GM10847 (cell line): ENCODE data around the gene ZCCHC8.

Experiments
- POLR2A ChIP-seq: IDR thresholded peaks from 2 replicates; pipeline ENCODE4 v1.6.1; 2011; ENCODE audit not compliant: insufficient read length; ENCODE audit errors: extremely low read depth

The ZCCHC8 gene

GRCh38 chr12:122483969-122484368 lies 16.8 kb downstream of the ZCCHC8 start:
- no peak for TF ChIP-seq POLR2A

GRCh38 chr12:122481861-122482260 lies 18.9 kb downstream of the ZCCHC8 start:
- no peak for TF ChIP-seq POLR2A

- TF ChIP-seq POLR2A: no peak
Measured at GRCh38 chr12:122480753-122481152, 20.0 kb downstream of the ZCCHC8 start.

DNA sequence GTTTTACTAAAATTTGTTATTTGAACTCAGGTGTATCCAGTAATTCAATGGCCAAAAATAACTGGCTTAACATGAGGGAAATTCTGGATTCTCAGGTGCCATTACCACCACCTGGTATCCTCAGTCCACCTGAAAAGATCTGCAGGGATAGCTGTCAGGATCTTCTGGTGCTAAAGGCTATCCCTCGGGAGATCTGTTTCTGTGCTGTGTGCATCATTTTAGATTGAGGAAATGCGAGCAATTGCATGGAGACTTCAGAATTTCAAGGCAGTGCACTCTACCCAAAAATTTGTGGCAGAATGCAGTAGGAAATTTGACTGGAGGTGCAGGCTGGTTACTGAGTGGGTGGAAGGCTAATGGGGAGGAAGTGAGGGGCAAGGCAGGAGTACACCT lies 26.4 kb downstream of the ZCCHC8 start:
- no peak for TF ChIP-seq POLR2A

- no peak for TF ChIP-seq POLR2A
Measured at GRCh38 chr12:122473543-122474323, 27.0 kb downstream of the ZCCHC8 start.

- TF ChIP-seq POLR2A: no peak
Measured at GRCh38 chr12:122471324-122472226, 29.2 kb downstream of the ZCCHC8 start.

- no peak for TF ChIP-seq POLR2A
Measured at GRCh38 chr12:122467983-122468382, 32.7 kb downstream of the ZCCHC8 start.

- TF ChIP-seq POLR2A: no peak
Measured at GRCh38 chr12:122460641-122461040, 40.1 kb downstream of the ZCCHC8 start.

DNA sequence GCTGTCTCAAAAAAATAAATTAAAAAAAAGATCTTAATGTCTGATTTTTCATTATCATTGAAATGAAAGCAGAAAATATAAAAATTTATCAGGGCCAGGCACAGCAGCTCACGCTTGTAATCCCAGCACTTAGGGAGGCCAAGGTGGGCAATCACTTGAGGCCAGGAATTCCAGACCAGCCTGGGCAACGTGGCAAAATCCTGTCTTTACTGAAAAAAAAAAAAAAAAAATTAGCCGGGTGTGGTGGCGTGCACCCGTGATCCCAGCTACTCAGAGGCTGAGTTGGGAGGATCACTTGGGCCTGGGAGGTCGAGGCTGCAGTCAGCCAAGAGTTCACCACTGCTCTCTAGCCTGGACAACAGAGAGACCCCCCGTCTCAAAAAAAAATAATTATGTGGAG lies 40.7 kb downstream of the ZCCHC8 start:
- TF ChIP-seq POLR2A: no peak

GRCh38 chr12:122459211-122459610 lies 41.5 kb downstream of the ZCCHC8 start:
- TF ChIP-seq POLR2A: no peak

- TF ChIP-seq POLR2A: no peak
Measured at GRCh38 chr12:122458105-122459035, 42.4 kb downstream of the ZCCHC8 start.

GRCh38 chr12:122457627-122458026 lies 43.1 kb downstream of the ZCCHC8 start:
- TF ChIP-seq POLR2A: no peak

DNA sequence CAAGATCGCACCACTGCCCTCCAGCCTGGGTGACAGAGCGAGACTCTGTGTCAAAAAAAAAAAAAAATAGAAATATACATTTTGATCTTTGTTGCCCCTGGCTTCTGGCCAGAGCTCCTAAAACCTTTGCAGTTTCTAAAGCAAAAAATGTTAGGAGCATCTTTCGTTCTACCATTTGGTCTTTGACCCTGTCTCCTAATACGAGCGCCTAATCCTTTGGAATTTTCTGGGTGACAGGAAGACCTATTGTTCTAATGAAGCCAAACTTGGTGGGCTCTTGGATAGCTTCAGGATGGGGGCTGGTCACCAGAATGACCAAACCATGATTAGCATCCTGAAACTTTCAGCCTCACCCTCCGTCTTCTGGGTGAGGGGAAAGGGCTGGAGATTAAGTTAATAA lies 46.0 kb downstream of the ZCCHC8 start:
- TF ChIP-seq POLR2A: no peak

GRCh38 chr12:122454250-122454721 lies 46.4 kb downstream of the ZCCHC8 start:
- no peak for TF ChIP-seq POLR2A

DNA sequence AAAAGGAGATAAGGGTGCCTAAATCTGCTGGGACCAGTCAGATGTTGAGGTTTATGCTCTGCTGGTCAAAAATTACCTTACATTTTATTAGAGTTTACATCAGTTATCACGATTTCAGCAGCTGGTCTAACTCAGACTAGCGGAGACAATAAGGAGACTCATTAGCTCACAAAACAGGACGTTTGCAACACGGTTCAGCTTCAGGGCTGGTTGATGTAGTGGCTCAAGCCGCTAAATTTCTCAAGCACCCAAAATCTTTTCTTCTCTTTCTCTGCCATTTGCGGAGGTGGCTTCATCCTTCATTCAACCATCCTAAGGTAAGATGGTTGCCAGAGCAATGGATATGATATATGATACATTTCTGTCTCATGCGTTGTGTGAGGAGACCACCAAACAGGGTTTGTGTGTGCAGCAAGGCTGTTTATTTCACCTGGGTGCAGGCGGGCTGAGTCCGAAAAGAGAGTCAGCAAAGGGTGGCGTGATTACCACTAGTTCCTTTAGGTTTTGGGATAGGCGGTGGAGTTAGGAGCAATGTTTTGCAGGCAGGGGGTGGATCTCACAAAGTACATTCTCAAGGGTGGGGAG lies 47.9 kb downstream of the ZCCHC8 start:
- no peak for TF ChIP-seq POLR2A
